ENCODE measurements around the gene ABTB1.

ABTB1 gene

DNA sequence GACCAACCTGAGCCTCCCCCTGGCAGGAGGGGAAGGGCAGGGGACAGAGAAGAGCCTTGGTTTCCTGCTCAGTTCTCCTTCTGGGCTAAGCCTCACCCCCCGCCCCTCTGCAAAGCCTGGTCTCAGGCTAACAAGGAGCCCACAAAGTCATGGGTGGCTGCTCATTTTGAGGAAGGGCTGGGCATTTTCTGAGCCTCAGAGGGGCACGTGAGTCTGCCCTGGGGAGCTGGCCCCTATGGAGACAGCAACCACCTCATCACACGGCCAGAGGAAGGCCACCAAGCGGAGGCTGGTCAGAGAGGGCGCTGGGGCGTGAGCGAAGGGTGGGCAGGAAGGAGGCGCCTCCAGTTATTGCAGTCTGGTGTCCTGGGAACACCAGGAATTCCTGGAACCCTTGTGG is 18.7 kb downstream of the ABTB1 start:
- Histone ChIP-seq H3K27me3 (ENCODE audit: insufficient read depth, low read length) (peaks cover 3% of the 10 kb centered on the region; the same call in 1 of the 2 replicates), H3K4me1 (ENCODE audit: insufficient read depth, low read length, severe bottlenecking) (peaks cover 2% of the 10 kb centered on the region), H2AFZ (ENCODE audit: low read length) (no peak overlapping the region), H3K9me2 (ENCODE audit: low read depth, low read length) (no peaks in the 10 kb centered on the region), H3K36me3 (ENCODE audit: insufficient read depth, low read length) (no peaks in the 10 kb centered on the region), H3K4me3 (ENCODE audit: low read depth, low read length, poor library complexity, severe bottlenecking) (no peak overlapping the region), H4K20me1 (ENCODE audit: insufficient read depth, low read length) (no peaks in the 10 kb centered on the region), H3K4me2 (ENCODE audit: low read length) (no peak overlapping the region), H3K79me2 (ENCODE audit: insufficient read depth, low read length) (no peaks in the 10 kb centered on the region), H3K27ac (ENCODE audit: low read depth, low read length, poor library complexity, severe bottlenecking) (no peak overlapping the region), H3K9me3 (ENCODE audit: low read length) (no peaks in the 10 kb centered on the region), H3K9ac (ENCODE audit: low read length) (no peak overlapping the region), H3F3A (ENCODE audit: insufficient read depth, low read length) (no peaks in the 10 kb centered on the region)
- TF ChIP-seq EZH2 (IDR thresholded peaks at IDR 0.05; ENCODE audit: borderline replicate concordance, low read length): no peak
- TF ChIP-seq, protein P1, sequence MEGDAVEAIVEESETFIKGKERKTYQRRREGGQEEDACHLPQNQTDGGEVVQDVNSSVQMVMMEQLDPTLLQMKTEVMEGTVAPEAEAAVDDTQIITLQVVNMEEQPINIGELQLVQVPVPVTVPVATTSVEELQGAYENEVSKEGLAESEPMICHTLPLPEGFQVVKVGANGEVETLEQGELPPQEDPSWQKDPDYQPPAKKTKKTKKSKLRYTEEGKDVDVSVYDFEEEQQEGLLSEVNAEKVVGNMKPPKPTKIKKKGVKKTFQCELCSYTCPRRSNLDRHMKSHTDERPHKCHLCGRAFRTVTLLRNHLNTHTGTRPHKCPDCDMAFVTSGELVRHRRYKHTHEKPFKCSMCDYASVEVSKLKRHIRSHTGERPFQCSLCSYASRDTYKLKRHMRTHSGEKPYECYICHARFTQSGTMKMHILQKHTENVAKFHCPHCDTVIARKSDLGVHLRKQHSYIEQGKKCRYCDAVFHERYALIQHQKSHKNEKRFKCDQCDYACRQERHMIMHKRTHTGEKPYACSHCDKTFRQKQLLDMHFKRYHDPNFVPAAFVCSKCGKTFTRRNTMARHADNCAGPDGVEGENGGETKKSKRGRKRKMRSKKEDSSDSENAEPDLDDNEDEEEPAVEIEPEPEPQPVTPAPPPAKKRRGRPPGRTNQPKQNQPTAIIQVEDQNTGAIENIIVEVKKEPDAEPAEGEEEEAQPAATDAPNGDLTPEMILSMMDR (IDR thresholded peaks at IDR 0.05; ENCODE audit: low read length): no peak

DNA sequence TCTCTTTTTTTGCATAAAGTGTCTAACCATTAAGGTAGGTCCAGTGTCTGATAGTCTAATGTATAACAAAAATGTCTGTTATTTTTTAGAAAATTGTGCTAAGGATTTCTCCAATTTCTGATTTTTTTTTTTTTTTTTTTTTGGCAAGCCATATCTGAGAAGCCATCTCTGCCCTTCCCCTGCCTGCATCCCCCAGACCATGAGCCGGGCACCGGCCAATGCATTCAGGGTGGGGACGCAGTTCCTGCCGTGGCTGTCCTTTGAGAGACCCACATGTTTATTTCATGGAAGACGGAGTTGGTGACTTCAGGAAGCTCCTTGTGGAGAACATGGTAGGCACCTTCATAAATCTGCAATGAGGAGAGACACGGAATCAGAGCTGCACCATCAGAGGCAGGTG is 19.2 kb downstream of the ABTB1 start:
- Histone ChIP-seq H3K27me3 (ENCODE audit: insufficient read depth, low read length) (peaks cover 3% of the 10 kb centered on the region; the same call in 1 of the 2 replicates), H3F3A (ENCODE audit: insufficient read depth, low read length) (no peaks in the 10 kb centered on the region), H3K4me3 (ENCODE audit: low read depth, low read length, poor library complexity, severe bottlenecking) (no peak overlapping the region), H2AFZ (ENCODE audit: low read length) (no peak overlapping the region), H3K79me2 (ENCODE audit: insufficient read depth, low read length) (no peaks in the 10 kb centered on the region), H3K9me3 (ENCODE audit: low read length) (no peaks in the 10 kb centered on the region), H3K27ac (ENCODE audit: low read depth, low read length, poor library complexity, severe bottlenecking) (no peak overlapping the region), H3K36me3 (ENCODE audit: insufficient read depth, low read length) (no peaks in the 10 kb centered on the region), H3K4me1 (ENCODE audit: insufficient read depth, low read length, severe bottlenecking) (peaks cover 7% of the 10 kb centered on the region), H3K9me2 (ENCODE audit: low read depth, low read length) (no peaks in the 10 kb centered on the region), H4K20me1 (ENCODE audit: insufficient read depth, low read length) (no peaks in the 10 kb centered on the region), H3K4me2 (ENCODE audit: low read length) (no peak overlapping the region), H3K9ac (ENCODE audit: low read length) (no peak overlapping the region)
- TF ChIP-seq, protein P1 (IDR thresholded peaks at IDR 0.05; ENCODE audit: low read length): no peak
- TF ChIP-seq EZH2 (IDR thresholded peaks at IDR 0.05; ENCODE audit: borderline replicate concordance, low read length): no peak

DNA sequence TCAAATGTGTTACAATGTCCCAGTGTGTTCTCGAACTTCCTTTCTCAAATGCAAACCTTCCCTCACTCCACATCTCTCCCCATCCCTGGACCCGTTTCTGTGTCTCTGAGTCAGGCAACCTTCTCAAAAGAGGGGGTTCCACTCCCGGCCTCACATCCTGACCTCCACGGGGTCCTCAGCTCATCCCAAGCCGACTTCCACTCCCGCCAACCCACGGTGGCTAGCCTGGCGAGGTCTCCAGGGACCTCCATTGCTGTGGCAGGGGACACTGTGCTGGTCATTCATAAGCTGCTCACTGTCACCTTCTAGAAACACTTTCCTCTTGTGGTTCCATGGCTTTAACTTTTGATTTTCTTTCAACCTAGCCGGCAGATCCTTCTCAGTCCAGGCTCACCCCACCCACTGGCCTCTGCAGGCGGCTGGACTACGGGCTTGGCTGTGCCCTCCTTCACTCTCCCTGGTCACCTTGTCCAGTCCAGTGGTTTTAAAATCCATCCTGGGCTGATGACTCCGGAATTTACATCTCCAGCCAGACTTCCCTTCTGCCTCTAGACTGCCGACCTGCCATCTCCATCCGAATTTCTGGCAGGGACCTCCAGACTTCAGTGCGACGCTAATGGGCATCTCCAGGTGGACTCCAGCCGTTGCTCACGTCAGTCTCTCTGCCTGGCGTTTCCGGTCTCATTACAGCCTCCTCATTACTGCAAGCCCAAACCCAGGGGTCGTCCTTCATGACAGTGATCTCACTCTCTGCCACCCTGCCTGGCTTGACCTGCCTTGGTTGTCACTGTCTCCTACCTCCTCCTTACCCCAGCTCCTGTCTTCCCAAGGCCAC is 20.0 kb downstream of the ABTB1 start:
- Histone ChIP-seq H3K27ac (ENCODE audit: low read depth, low read length, poor library complexity, severe bottlenecking) (no peak overlapping the region), H3K9me3 (ENCODE audit: low read length) (no peaks in the 10 kb centered on the region), H3K9ac (ENCODE audit: low read length) (no peak overlapping the region), H3K79me2 (ENCODE audit: insufficient read depth, low read length) (no peaks in the 10 kb centered on the region), H3K4me3 (ENCODE audit: low read depth, low read length, poor library complexity, severe bottlenecking) (no peak overlapping the region), H3K4me2 (ENCODE audit: low read length) (no peak overlapping the region), H2AFZ (ENCODE audit: low read length) (no peak overlapping the region), H3K27me3 (ENCODE audit: insufficient read depth, low read length) (peaks cover 3% of the 10 kb centered on the region; the same call in 1 of the 2 replicates), H3K9me2 (ENCODE audit: low read depth, low read length) (no peaks in the 10 kb centered on the region), H3F3A (ENCODE audit: insufficient read depth, low read length) (no peaks in the 10 kb centered on the region), H3K36me3 (ENCODE audit: insufficient read depth, low read length) (no peaks in the 10 kb centered on the region), H4K20me1 (ENCODE audit: insufficient read depth, low read length) (no peaks in the 10 kb centered on the region), H3K4me1 (ENCODE audit: insufficient read depth, low read length, severe bottlenecking) (peaks cover 15% of the 10 kb centered on the region)
- TF ChIP-seq, protein P1 (IDR thresholded peaks at IDR 0.05; ENCODE audit: low read length): no peak
- no peak for TF ChIP-seq EZH2 (IDR thresholded peaks at IDR 0.05; ENCODE audit: borderline replicate concordance, low read length)
